ENCODE measurements around the gene EXOC2. TPM values are rescaled to one million over a fixed set of nuclear protein-coding genes. Genes with fewer than 3 reads are reported as not detected.

EXOC2 gene
- total and polyA plus RNA-seq, 2 experiments from 2014 or later = 28.9 to 29.2 TPM

DNA sequence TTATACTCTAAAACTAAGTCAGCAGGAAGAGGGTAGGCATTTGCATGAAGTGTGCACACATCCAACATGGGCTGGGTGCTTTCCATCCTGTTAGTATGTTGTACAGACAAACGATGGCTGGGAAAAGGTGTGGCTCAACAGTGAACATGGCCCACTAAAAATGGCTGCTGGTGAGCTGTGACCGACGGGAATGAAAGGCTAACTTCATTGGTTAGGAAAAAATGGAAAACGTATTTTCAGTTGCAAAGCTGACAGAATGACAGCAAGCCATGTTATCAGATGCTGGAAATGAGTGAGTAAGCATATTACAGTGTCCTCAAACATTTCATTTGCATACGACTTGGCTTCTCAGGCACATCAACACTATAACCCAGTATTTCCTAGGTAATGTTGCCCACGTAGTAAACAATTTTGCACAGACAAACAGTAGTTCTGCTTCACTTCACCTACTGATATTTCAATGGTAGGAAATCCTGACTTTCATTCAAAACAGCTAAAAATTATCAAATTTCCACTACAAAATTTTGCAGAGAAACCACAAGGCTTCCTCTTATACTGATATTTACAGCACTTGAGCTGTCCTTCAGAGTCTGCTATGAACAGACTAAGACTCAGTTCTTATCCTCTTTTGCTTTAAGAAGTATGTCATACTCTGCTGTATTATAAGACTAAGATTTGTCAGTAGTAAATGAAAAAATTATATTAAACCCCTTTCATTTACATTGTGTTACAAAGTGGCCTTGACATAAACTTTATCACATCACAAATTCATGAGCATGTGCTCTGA is 202.5 kb downstream of the EXOC2 start:
- no peak overlapping the region for H3K27ac ChIP-seq
- H3K27me3 ChIP-seq = no peaks in the 10 kb centered on the region
- H3K4me1 ChIP-seq (ENCODE audit: low read depth) = no peaks in the 10 kb centered on the region
- H3K36me3 ChIP-seq = peaks cover 6% of the 10 kb centered on the region
- no peak overlapping the region for H3K4me3 ChIP-seq
- no peak for DNase-seq (ENCODE audit: low read depth in 1 of 2, low spot score in 1 of 2)
- TF ChIP-seq, protein P1, sequence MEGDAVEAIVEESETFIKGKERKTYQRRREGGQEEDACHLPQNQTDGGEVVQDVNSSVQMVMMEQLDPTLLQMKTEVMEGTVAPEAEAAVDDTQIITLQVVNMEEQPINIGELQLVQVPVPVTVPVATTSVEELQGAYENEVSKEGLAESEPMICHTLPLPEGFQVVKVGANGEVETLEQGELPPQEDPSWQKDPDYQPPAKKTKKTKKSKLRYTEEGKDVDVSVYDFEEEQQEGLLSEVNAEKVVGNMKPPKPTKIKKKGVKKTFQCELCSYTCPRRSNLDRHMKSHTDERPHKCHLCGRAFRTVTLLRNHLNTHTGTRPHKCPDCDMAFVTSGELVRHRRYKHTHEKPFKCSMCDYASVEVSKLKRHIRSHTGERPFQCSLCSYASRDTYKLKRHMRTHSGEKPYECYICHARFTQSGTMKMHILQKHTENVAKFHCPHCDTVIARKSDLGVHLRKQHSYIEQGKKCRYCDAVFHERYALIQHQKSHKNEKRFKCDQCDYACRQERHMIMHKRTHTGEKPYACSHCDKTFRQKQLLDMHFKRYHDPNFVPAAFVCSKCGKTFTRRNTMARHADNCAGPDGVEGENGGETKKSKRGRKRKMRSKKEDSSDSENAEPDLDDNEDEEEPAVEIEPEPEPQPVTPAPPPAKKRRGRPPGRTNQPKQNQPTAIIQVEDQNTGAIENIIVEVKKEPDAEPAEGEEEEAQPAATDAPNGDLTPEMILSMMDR (IDR thresholded peaks at IDR 0.05; ENCODE audit: low read depth, low read length) = no peak
- no peaks in the 10 kb centered on the region for H3K9me3 ChIP-seq (ENCODE audit: low read depth)

DNA sequence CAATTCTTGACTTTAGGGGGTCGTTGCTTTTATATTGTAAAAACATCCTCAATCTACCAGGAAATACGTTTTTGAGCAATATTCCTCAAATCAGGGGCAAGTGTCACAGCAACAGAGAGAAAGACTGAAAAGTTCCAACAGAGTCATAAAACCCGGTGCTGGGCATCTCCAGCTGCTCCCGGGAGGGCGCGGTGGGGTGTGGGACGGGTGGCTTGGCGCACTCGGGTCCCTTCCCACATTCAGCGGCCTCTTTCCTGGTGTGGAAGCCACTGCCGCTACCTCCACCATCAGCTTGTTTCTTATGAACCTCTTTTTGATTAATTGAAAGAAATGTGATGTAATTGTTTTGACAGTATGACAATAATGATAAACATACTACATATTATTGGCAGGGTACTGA is 203.2 kb downstream of the EXOC2 start:
- Histone ChIP-seq H3K36me3 (peaks cover 4% of the 10 kb centered on the region), H3K9me3 (ENCODE audit: low read depth) (no peaks in the 10 kb centered on the region), H3K27ac (no peak overlapping the region), H3K4me1 (ENCODE audit: low read depth) (no peaks in the 10 kb centered on the region), H3K27me3 (no peaks in the 10 kb centered on the region), H3K4me3 (no peak overlapping the region)
- DNase-seq (ENCODE audit: low read depth in 1 of 2, low spot score in 1 of 2) = no peak
- TF ChIP-seq, protein P1 (IDR thresholded peaks at IDR 0.05; ENCODE audit: low read depth, low read length) = no peak

DNA sequence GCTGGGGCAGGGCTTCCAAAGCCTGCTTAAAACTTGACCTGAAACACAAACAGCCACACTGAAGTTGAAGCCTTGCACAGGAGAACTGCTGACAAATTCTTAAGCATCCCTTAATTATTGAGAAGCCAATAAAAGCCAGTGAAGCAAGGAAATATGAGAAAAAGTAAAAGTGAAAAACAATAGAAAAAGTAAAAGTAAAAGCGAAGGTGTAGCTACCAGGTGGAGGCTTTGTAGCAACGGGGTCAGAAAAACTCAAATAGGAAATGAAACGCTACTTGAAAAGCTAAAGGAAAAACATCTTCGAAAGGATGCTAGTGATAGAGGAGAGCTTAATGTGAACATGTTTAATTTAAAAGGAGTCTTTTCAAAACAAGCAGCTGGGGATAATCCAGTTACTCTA is 203.9 kb downstream of the EXOC2 start:
- H3K4me1 ChIP-seq (ENCODE audit: low read depth) = no peaks in the 10 kb centered on the region
- DNase-seq (ENCODE audit: low read depth in 1 of 2, low spot score in 1 of 2) = no peak
- no peak overlapping the region for H3K27ac ChIP-seq
- no peaks in the 10 kb centered on the region for H3K36me3 ChIP-seq
- H3K9me3 ChIP-seq (ENCODE audit: low read depth) = no peaks in the 10 kb centered on the region
- no peaks in the 10 kb centered on the region for H3K27me3 ChIP-seq
- H3K4me3 ChIP-seq = no peak overlapping the region
- TF ChIP-seq, protein P1 (IDR thresholded peaks at IDR 0.05; ENCODE audit: low read depth, low read length) = no peak

DNA sequence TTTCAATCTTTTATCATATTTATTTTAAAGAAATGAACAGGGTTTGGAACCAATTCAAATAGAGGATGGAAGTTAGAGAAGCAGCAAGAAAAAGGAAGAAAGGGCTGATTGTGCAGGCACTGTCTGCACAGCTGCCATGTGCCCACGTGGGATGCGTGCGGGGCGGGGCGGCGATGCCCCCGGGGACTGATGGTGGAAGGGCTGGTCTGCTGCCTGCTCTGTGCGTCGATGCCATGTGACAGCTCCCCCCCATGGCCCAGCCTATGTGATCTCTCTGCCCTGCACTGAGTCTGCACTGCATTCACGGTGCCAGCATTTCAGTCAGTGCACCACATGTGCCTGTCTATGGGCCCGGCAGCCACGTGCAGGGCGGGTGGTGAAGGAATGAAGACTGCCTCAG is 205.0 kb downstream of the EXOC2 start:
- Histone ChIP-seq H3K4me3 (no peak overlapping the region), H3K36me3 (no peaks in the 10 kb centered on the region), H3K27ac (no peak overlapping the region), H3K4me1 (ENCODE audit: low read depth) (no peaks in the 10 kb centered on the region), H3K27me3 (no peaks in the 10 kb centered on the region), H3K9me3 (ENCODE audit: low read depth) (no peaks in the 10 kb centered on the region)
- TF ChIP-seq, protein P1 (IDR thresholded peaks at IDR 0.05; ENCODE audit: low read depth, low read length) = no peak
- no peak for DNase-seq (ENCODE audit: low read depth in 1 of 2, low spot score in 1 of 2)

DNA sequence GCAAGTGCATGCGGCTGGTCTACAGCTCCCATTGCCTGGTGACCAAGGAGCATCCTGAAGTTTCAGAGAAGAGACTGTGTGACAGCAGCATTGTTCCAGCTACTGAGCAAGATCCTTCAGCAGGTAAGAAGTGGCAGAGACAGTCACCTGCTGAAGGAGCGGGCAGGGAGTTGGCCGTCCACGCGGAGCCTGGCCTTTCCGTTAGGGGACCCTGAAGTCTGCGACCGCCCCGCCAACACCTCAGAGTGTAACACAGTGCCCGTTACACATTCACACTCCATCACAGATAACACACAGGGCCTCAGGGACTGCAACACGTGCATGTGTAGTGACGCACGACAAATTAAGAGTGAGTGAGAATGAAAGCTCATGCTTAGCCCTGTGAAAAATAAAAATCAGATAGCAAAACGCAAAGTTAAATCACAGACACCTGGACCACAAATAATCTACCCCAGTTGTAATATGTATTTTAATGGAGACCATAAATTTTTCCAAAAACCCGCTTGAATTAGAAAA is 207.2 kb downstream of the EXOC2 start:
- TF ChIP-seq, protein P1 (IDR thresholded peaks at IDR 0.05; ENCODE audit: low read depth, low read length) = no peak
- no peaks in the 10 kb centered on the region for H3K36me3 ChIP-seq
- no peaks in the 10 kb centered on the region for H3K4me1 ChIP-seq (ENCODE audit: low read depth)
- H3K9me3 ChIP-seq (ENCODE audit: low read depth) = no peaks in the 10 kb centered on the region
- H3K4me3 ChIP-seq = no peak overlapping the region
- H3K27me3 ChIP-seq = no peaks in the 10 kb centered on the region
- DNase-seq (ENCODE audit: low read depth in 1 of 2, low spot score in 1 of 2) = no peak
- H3K27ac ChIP-seq = no peak overlapping the region
